Glutamatergic neuron (in vitro differentiated cells): ENCODE data around the gene CDH23. TPM values are rescaled to one million over a fixed set of nuclear protein-coding genes. Genes with fewer than 3 reads are reported as not detected.

Experiments
- DNase-seq: peaks from one replicate; pipeline ENCODE4 v3.0.0; 2022
- H3K27ac Mint-ChIP-seq: one replicate; pipeline ENCODE4 v1.8.0; 2020; ENCODE audit warnings: mild to moderate bottlenecking, mixed read lengths, inconsistent platforms; ENCODE audit not compliant: unreplicated experiment
- H3K27me3 Mint-ChIP-seq: one replicate; pipeline ENCODE4 v1.8.0; 2020; ENCODE audit warnings: mild to moderate bottlenecking, moderate library complexity, mixed read lengths, inconsistent platforms; ENCODE audit not compliant: unreplicated experiment
- H3K36me3 Mint-ChIP-seq: one replicate; pipeline ENCODE4 v1.8.0; 2020; ENCODE audit warnings: mild to moderate bottlenecking, mixed read lengths, inconsistent platforms; ENCODE audit not compliant: unreplicated experiment
- H3K4me1 Mint-ChIP-seq: one replicate; pipeline ENCODE4 v1.8.0; 2020; ENCODE audit warnings: mild to moderate bottlenecking, low read depth, mixed read lengths, inconsistent platforms; ENCODE audit not compliant: unreplicated experiment
- H3K4me3 Mint-ChIP-seq: one replicate; pipeline ENCODE4 v1.8.0; 2020; ENCODE audit warnings: mild to moderate bottlenecking, mixed read lengths, inconsistent platforms; ENCODE audit not compliant: unreplicated experiment
- H3K9me3 Mint-ChIP-seq: one replicate; pipeline ENCODE4 v1.8.0; 2020; ENCODE audit warnings: mild to moderate bottlenecking, moderate library complexity, mixed read lengths, inconsistent platforms; ENCODE audit not compliant: unreplicated experiment
- CTCF ChIP-seq: fragments of 200-600 bp; sonication (generic); IDR thresholded peaks from one replicate; pipeline ENCODE4 v1.5.0; 2021; ENCODE audit not compliant: partially characterized antibody, unreplicated experiment
- total RNA-seq: library from RNA; stranded (reverse); fragmentation: NEBNext Ultra II Directional; extraction: Animal tissue kit (Norgen Biotek cat#: 25700); gene quantifications from one replicate; pipeline ENCODE4 v1.2.1, GENCODE V29; 2021; ENCODE audit not compliant: unreplicated experiment

The CDH23 gene
- total RNA-seq, 1 donor from 2014 or later = 2.0 TPM

- no peak overlapping the region for H3K4me3 Mint-ChIP-seq
- no peak overlapping the region for H3K27ac Mint-ChIP-seq
- H3K27me3 Mint-ChIP-seq = peaks cover 6% of the 10 kb centered on the region
- H3K36me3 Mint-ChIP-seq = no peaks in the 10 kb centered on the region
- no peak for TF ChIP-seq CTCF
- DNase-seq = no peak
- no peaks in the 10 kb centered on the region for H3K9me3 Mint-ChIP-seq
- peaks cover 12% of the 10 kb centered on the region for H3K4me1 Mint-ChIP-seq
Observed at GRCh38 chr10:71716426-71716825, 319.7 kb downstream of the CDH23 start.

GRCh38 chr10:71717056-71717455, 320.3 kb downstream of the CDH23 start:
- peaks cover 7% of the 10 kb centered on the region for H3K4me1 Mint-ChIP-seq
- no peaks in the 10 kb centered on the region for H3K9me3 Mint-ChIP-seq
- no peak for TF ChIP-seq CTCF
- H3K4me3 Mint-ChIP-seq = no peak overlapping the region
- peaks cover 9% of the 10 kb centered on the region for H3K27me3 Mint-ChIP-seq
- H3K36me3 Mint-ChIP-seq = peaks cover 4% of the 10 kb centered on the region
- no peak for DNase-seq
- no peak overlapping the region for H3K27ac Mint-ChIP-seq

GRCh38 chr10:71717551-71717951, 320.8 kb downstream of the CDH23 start:
- peaks cover 7% of the 10 kb centered on the region for H3K4me1 Mint-ChIP-seq
- no peak overlapping the region for H3K4me3 Mint-ChIP-seq
- no peak for DNase-seq
- no peaks in the 10 kb centered on the region for H3K9me3 Mint-ChIP-seq
- H3K36me3 Mint-ChIP-seq = peaks cover 7% of the 10 kb centered on the region
- H3K27ac Mint-ChIP-seq = no peak overlapping the region
- peaks cover 9% of the 10 kb centered on the region for H3K27me3 Mint-ChIP-seq
- no peak for TF ChIP-seq CTCF

GRCh38 chr10:71718165-71718698, 321.5 kb downstream of the CDH23 start:
- Mint-ChIP-seq H3K4me1 (peaks cover 7% of the 10 kb centered on the region), H3K27ac (no peak overlapping the region), H3K27me3 (peaks cover 6% of the 10 kb centered on the region), H3K4me3 (no peak overlapping the region), H3K9me3 (no peaks in the 10 kb centered on the region), H3K36me3 (peaks cover 10% of the 10 kb centered on the region)
- no peak for DNase-seq
- TF ChIP-seq CTCF = no peak

GRCh38 chr10:71719042-71719441, 322.3 kb downstream of the CDH23 start:
- H3K27me3 Mint-ChIP-seq = peaks cover 7% of the 10 kb centered on the region
- H3K27ac Mint-ChIP-seq = no peak overlapping the region
- DNase-seq = no peak
- no peak for TF ChIP-seq CTCF
- H3K4me3 Mint-ChIP-seq = no peak overlapping the region
- no peaks in the 10 kb centered on the region for H3K9me3 Mint-ChIP-seq
- H3K4me1 Mint-ChIP-seq = peaks cover 6% of the 10 kb centered on the region
- peaks cover 10% of the 10 kb centered on the region for H3K36me3 Mint-ChIP-seq
